ENCODE results near the gene ELP4. TPM values are rescaled to one million over a fixed set of nuclear protein-coding genes. Genes with fewer than 3 reads are reported as not detected.

Gene ELP4
- total and polyA plus RNA-seq, 8 donors, result 15.5 to 26.0 (median 21.9) TPM

GRCh38 chr11:31816468-31817053, 307.0 kb downstream of the ELP4 start:
- ATAC-seq (no peak), DNase-seq (peak in 1 of 4 donors; percentile 68)
- peaks cover 97 to 100% of the 10 kb centered on the region in 2 donors for H3K27me3 ChIP-seq
- no peak for TF ChIP-seq CTCF (IDR thresholded peaks at IDR 0.05)
- peaks cover 29 to 70% of the 10 kb centered on the region in 2 donors for H3K4me1 ChIP-seq
- intact Hi-C loops (cut with DNase I), result no loop called here
- H3K4me3 ChIP-seq, result no peak overlapping the region
- H3K9me3 ChIP-seq, result no peaks in the 10 kb centered on the region
- no peak overlapping the region for H3K27ac ChIP-seq
- no peaks in the 10 kb centered on the region for H3K36me3 ChIP-seq

GRCh38 chr11:31817054-31817620, 307.6 kb downstream of the ELP4 start:
- Histone ChIP-seq H3K9me3 (no peaks in the 10 kb centered on the region), H3K4me1 (peaks cover 25 to 66% of the 10 kb centered on the region in 2 donors), H3K36me3 (no peaks in the 10 kb centered on the region), H3K27ac (no peak overlapping the region), H3K4me3 (no peak overlapping the region), H3K27me3 (peaks cover 99 to 100% of the 10 kb centered on the region in 2 donors)
- intact Hi-C loops (cut with DNase I), result no loop called here
- DNase-seq, result peak in 1 of 4 donors; percentile 60
- no peak for ATAC-seq
- TF ChIP-seq CTCF (IDR thresholded peaks at IDR 0.05), result no peak

- no peaks in the 10 kb centered on the region for H3K9me3 ChIP-seq
- peak; percentile 11 for ATAC-seq
- no peak for TF ChIP-seq CTCF (IDR thresholded peaks at IDR 0.05)
- no peak overlapping the region for H3K4me3 ChIP-seq
- intact Hi-C loops (cut with DNase I), result no loop called here
- peaks cover 23 to 60% of the 10 kb centered on the region in 2 donors for H3K4me1 ChIP-seq
- peaks cover 100% of the 10 kb centered on the region in 2 donors for H3K27me3 ChIP-seq
- peak in 1 of 4 donors; percentile 73 for DNase-seq
- H3K36me3 ChIP-seq, result no peaks in the 10 kb centered on the region
- no peak overlapping the region for H3K27ac ChIP-seq
These were observed 308.3 kb downstream of the ELP4 start for GRCh38 chr11:31817621-31818424.

GRCh38 chr11:31818425-31818755, 308.8 kb downstream of the ELP4 start:
- intact Hi-C loops (cut with DNase I), result no loop called here

More at GRCh38 chr11:31818425-31818755, 308.8 kb downstream of the ELP4 start:
- DNase-seq (no peak), ATAC-seq (no peak)
- Histone ChIP-seq H3K4me1 (peaks cover 20 to 54% of the 10 kb centered on the region in 2 donors), H3K36me3 (no peaks in the 10 kb centered on the region), H3K27ac (no peak overlapping the region), H3K9me3 (no peaks in the 10 kb centered on the region), H3K27me3 (peaks cover 100% of the 10 kb centered on the region in 2 donors), H3K4me3 (no peak overlapping the region)
- TF ChIP-seq CTCF (IDR thresholded peaks at IDR 0.05), result no peak
